ENCODE data around the gene PTPN6. TPM values are rescaled to one million over a fixed set of nuclear protein-coding genes. Genes with fewer than 3 reads are reported as not detected.

Gene PTPN6
- total and polyA plus RNA-seq, 2 of the 13 experiments (the other 11 are each of a cell fraction or from before 2014, with no cell fraction given), result 10.5 to 10.6 TPM

GRCh38 chr12:6962285-6963015 lies 11.3 kb downstream of the PTPN6 start (continued):
- TF ChIP-seq, protein P1, sequence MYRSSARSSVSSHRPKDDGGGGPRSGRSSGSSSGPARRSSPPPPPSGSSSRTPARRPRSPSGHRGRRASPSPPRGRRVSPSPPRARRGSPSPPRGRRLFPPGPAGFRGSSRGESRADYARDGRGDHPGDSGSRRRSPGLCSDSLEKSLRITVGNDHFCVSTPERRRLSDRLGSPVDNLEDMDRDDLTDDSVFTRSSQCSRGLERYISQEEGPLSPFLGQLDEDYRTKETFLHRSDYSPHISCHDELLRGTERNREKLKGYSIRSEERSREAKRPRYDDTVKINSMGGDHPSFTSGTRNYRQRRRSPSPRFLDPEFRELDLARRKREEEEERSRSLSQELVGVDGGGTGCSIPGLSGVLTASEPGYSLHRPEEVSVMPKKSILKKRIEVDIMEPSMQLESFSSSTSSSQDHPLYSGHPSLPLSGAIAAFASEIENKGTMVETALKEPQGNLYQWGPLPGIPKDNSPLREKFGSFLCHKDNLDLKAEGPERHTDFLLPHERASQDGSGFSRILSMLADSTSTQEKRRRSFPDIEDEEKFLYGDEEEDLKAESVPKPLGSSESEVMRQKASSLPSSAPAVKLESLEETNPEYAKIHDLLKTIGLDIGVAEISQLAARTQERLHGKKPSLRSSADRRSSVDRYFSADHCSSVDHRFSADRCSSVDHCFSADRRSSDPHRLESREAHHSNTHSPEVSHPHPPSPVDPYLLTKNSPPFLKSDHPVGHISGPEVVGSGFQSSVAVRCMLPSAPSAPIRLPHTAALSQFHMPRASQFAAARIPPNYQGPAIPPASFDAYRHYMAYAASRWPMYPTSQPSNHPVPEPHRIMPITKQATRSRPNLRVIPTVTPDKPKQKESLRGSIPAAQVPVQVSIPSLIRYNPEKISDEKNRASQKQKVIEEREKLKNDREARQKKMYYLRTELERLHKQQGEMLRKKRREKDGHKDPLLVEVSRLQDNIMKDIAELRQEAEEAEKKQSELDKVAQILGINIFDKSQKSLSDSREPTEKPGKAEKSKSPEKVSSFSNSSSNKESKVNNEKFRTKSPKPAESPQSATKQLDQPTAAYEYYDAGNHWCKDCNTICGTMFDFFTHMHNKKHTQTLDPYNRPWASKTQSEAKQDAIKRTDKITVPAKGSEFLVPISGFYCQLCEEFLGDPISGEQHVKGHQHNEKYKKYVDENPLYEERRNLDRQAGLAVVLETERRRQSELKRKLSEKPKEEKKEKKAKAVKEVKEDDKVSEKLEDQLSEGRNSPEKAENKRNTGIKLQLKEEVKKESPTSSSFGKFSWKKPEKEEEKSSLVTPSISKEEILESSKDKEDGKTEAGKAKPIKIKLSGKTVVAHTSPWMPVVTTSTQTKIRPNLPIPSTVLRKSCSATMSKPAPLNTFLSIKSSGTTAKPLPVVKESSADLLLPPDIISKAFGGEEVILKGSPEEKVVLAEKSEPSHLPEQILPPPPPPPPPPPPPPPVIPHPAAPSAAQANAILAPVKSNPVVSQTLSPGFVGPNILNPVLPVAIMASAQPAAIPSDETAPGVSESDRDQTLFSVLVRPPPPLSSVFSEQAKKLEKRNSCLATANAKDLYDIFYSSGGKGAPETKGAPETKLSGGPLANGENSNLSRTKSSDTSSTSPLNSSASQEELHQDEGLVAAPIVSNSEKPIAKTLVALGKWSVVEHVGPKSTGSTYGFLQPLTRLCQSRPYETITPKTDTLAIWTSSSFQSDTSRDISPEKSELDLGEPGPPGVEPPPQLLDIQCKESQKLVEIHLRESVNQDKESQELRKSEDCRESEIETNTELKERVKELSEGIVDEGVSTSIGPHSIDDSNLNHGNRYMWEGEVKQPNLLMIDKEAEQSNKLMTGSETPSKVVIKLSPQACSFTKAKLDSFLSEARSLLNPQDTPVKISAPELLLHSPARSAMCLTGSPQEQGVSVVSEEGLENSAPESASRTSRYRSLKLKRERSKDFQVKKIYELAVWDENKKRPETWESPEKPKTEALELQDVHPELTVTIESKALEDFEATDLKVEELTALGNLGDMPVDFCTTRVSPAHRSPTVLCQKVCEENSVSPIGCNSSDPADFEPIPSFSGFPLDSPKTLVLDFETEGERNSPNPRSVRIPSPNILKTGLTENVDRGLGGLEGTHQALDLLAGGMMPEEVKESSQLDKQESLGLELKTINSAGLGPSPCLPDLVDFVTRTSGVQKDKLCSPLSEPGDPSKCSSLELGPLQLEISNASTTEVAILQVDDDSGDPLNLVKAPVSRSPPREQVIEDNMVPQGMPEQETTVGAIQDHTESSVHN (CRISPR knock-in tag; IDR thresholded peaks at IDR 0.05), result no peak
- TF ChIP-seq NFATC3 (CRISPR knock-in tag; IDR thresholded peaks at IDR 0.05) (no peak), CBFB (CRISPR knock-in tag; IDR thresholded peaks at IDR 0.05) (0 out of 2 replicates have a peak, but pooled peaks have one; percentile 7), KLF12 (CRISPR knock-in tag; IDR thresholded peaks at IDR 0.05; ENCODE audit: borderline replicate concordance) (no peak), PHF8 (CRISPR knock-in tag; IDR thresholded peaks at IDR 0.05) (no peak), ZNF563 (CRISPR knock-in tag; IDR thresholded peaks at IDR 0.05) (no peak), ZFP82 (CRISPR knock-in tag; IDR thresholded peaks at IDR 0.05; ENCODE audit: borderline replicate concordance) (no peak), MTF2 (CRISPR knock-in tag; IDR thresholded peaks at IDR 0.05; ENCODE audit: borderline replicate concordance) (no peak), ZNF510 (CRISPR knock-in tag; IDR thresholded peaks at IDR 0.05; ENCODE audit: low read depth) (no peak), ZNF788 (CRISPR knock-in tag; IDR thresholded peaks at IDR 0.05; ENCODE audit: borderline replicate concordance) (no peak), KDM5B (CRISPR knock-in tag; IDR thresholded peaks at IDR 0.05; ENCODE audit: borderline replicate concordance) (no peak), ZBTB38 (CRISPR knock-in tag; IDR thresholded peaks at IDR 0.05) (peak; percentile 90)
- TF ChIP-seq, protein P2, sequence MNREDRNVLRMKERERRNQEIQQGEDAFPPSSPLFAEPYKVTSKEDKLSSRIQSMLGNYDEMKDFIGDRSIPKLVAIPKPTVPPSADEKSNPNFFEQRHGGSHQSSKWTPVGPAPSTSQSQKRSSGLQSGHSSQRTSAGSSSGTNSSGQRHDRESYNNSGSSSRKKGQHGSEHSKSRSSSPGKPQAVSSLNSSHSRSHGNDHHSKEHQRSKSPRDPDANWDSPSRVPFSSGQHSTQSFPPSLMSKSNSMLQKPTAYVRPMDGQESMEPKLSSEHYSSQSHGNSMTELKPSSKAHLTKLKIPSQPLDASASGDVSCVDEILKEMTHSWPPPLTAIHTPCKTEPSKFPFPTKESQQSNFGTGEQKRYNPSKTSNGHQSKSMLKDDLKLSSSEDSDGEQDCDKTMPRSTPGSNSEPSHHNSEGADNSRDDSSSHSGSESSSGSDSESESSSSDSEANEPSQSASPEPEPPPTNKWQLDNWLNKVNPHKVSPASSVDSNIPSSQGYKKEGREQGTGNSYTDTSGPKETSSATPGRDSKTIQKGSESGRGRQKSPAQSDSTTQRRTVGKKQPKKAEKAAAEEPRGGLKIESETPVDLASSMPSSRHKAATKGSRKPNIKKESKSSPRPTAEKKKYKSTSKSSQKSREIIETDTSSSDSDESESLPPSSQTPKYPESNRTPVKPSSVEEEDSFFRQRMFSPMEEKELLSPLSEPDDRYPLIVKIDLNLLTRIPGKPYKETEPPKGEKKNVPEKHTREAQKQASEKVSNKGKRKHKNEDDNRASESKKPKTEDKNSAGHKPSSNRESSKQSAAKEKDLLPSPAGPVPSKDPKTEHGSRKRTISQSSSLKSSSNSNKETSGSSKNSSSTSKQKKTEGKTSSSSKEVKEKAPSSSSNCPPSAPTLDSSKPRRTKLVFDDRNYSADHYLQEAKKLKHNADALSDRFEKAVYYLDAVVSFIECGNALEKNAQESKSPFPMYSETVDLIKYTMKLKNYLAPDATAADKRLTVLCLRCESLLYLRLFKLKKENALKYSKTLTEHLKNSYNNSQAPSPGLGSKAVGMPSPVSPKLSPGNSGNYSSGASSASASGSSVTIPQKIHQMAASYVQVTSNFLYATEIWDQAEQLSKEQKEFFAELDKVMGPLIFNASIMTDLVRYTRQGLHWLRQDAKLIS (CRISPR knock-in tag; IDR thresholded peaks at IDR 0.05), result no peak
- TF ChIP-seq, protein P3, sequence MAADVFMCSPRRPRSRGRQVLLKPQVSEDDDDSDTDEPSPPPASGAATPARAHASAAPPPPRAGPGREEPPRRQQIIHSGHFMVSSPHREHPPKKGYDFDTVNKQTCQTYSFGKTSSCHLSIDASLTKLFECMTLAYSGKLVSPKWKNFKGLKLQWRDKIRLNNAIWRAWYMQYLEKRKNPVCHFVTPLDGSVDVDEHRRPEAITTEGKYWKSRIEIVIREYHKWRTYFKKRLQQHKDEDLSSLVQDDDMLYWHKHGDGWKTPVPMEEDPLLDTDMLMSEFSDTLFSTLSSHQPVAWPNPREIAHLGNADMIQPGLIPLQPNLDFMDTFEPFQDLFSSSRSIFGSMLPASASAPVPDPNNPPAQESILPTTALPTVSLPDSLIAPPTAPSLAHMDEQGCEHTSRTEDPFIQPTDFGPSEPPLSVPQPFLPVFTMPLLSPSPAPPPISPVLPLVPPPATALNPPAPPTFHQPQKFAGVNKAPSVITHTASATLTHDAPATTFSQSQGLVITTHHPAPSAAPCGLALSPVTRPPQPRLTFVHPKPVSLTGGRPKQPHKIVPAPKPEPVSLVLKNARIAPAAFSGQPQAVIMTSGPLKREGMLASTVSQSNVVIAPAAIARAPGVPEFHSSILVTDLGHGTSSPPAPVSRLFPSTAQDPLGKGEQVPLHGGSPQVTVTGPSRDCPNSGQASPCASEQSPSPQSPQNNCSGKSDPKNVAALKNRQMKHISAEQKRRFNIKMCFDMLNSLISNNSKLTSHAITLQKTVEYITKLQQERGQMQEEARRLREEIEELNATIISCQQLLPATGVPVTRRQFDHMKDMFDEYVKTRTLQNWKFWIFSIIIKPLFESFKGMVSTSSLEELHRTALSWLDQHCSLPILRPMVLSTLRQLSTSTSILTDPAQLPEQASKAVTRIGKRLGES (CRISPR knock-in tag; IDR thresholded peaks at IDR 0.05; ENCODE audit: borderline replicate concordance), result no peak
